IMR-90 (cell line): ENCODE data around the gene AUTS2.

Source experiments
- CEBPB ChIP-seq: IDR thresholded peaks from 2 replicates; pipeline ENCODE4 v1.6.1; 2012; ENCODE audit warnings: low read depth, low read length, improper control_type of control experiment
- CTCF ChIP-seq: conservative IDR thresholded peaks from 2 replicates; pipeline ENCODE4 v1.5.1; 2012; ENCODE audit warnings: mild to moderate bottlenecking, low read depth, low read length, improper control_type of control experiment
- MXI1 ChIP-seq: IDR thresholded peaks from 2 replicates; pipeline ENCODE4 v1.6.1; 2012; ENCODE audit warnings: low read depth, mild to moderate bottlenecking, low read length, moderate library complexity, borderline replicate concordance
- POLR2A ChIP-seq: IDR thresholded peaks from 2 replicates; pipeline ENCODE4 v1.6.1; 2012; ENCODE audit warnings: mild to moderate bottlenecking, low read depth, low read length
- RAD21 ChIP-seq: IDR thresholded peaks from 2 replicates; pipeline ENCODE4 v1.6.1; 2012; ENCODE audit warnings: low read length, improper control_type of control experiment
- SMC3 ChIP-seq: fragments of 150-350 bp; IDR thresholded peaks from 2 replicates; pipeline ENCODE4 v1.6.1; 2016; ENCODE audit warnings: low read depth, mild to moderate bottlenecking, antibody characterized with exemption, low read length, moderate library complexity

GRCh38 chr7:70434376-70434775 is 836.1 kb downstream of the AUTS2 start:
- no peak for TF ChIP-seq SMC3
- TF ChIP-seq CTCF, result no peak
- TF ChIP-seq POLR2A, result no peak
- no peak for TF ChIP-seq MXI1
- TF ChIP-seq CEBPB, result no peak
- TF ChIP-seq RAD21, result no peak
